WTC11 (cell line): Measurements from ENCODE around the gene USP38.

Experiments used
- CTCF ChIP-seq: fragments of 200-600 bp; IDR thresholded peaks from 2 replicates; pipeline ENCODE4 v1.8.0; 2022; ENCODE audit warnings: antibody characterized with exemption
- E2F4 ChIP-seq: sonication (generic); formaldehyde crosslinking; IDR thresholded peaks from 2 replicates; pipeline ENCODE4 v1.8.1; 2022; ENCODE audit warnings: low read depth, mild to moderate bottlenecking, moderate library complexity, missing genetic modification reagents, borderline replicate concordance
- JUN ChIP-seq: sonication (generic); formaldehyde crosslinking; IDR thresholded peaks from 2 replicates; pipeline ENCODE4 v1.8.0; 2023; ENCODE audit warnings: mild to moderate bottlenecking, missing genetic modification reagents
- KAT7 ChIP-seq: sonication (generic); formaldehyde crosslinking; IDR thresholded peaks from 2 replicates; pipeline ENCODE4 v1.8.1; 2023; ENCODE audit warnings: missing genetic modification reagents, mild to moderate bottlenecking, borderline replicate concordance
- MXD4 ChIP-seq: fragments of 250-450 bp; sonication (Bioruptor Pico); IDR thresholded peaks from 2 replicates; pipeline ENCODE4 v1.8.0; 2021; ENCODE audit warnings: mild to moderate bottlenecking, moderate library complexity, borderline replicate concordance
- ZBTB43 ChIP-seq: sonication (generic); formaldehyde crosslinking; IDR thresholded peaks from 2 replicates; pipeline ENCODE4 v1.8.1; 2023; ENCODE audit warnings: mild to moderate bottlenecking, missing genetic modification reagents
- TF ChIP-seq, protein P1 (sequence below): sonication (generic); formaldehyde crosslinking; IDR thresholded peaks from 2 replicates; pipeline ENCODE4 v1.8.0; 2022; ENCODE audit warnings: mild to moderate bottlenecking, missing genetic modification reagents

- TF ChIP-seq, protein P1, sequence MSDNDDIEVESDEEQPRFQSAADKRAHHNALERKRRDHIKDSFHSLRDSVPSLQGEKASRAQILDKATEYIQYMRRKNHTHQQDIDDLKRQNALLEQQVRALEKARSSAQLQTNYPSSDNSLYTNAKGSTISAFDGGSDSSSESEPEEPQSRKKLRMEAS: no peak
- TF ChIP-seq E2F4 (no peak), JUN (CRISPR knock-in tag) (no peak), KAT7 (CRISPR knock-in tag) (no peak), CTCF (no peak), MXD4 (CRISPR knock-in tag) (no peak), ZBTB43 (CRISPR knock-in tag) (no peak)
Observed at GRCh38 chr4:143247866-143248265, 63.1 kb downstream of the USP38 start.
